Gastroesophageal sphincter (tissue), 4 donors: ENCODE data around the gene SNED1. TPM values are rescaled to one million over a fixed set of nuclear protein-coding genes. Genes with fewer than 3 reads are reported as not detected.

ENCODE experiments used
- ATAC-seq: fragments of 150-250 bp; one replicate; pipeline ENCODE4 v1.9.1; 2016; ENCODE audit warnings: mild to moderate bottlenecking, moderate library complexity
- H3K27ac ChIP-seq, 4 donors: fragments of 200-600 bp; sonication (generic) in 3 of 4; 1 replicate in 3 of 4; 2 replicates in 1 of 4; pipeline ENCODE4 v1.5.1; 2016 to 2019
- H3K27me3 ChIP-seq: fragments of 200-600 bp; sonication (generic); one replicate; pipeline ENCODE4 v1.5.1; 2019
- H3K36me3 ChIP-seq, 2 donors: fragments of 200-600 bp; sonication (generic); one replicate each; pipeline ENCODE4 v1.5.1; 2019; ENCODE audit warnings: control low read depth in 1 of 2
- H3K4me1 ChIP-seq, 3 donors: fragments of 200-600 bp; sonication (generic); 1 replicate in 2 of 3; 2 replicates in 1 of 3; pipeline ENCODE4 v1.5.1; 2016 to 2019; ENCODE audit warnings: control low read depth in 2 of 3
- H3K4me3 ChIP-seq, 2 donors: fragments of 200-600 bp; sonication (generic); one replicate each; pipeline ENCODE4 v1.5.1; 2019; ENCODE audit warnings: mild to moderate bottlenecking in 1 of 2, moderate library complexity in 1 of 2
- H3K9me3 ChIP-seq, 3 donors: fragments of 200-600 bp; sonication (generic); one replicate each; pipeline ENCODE4 v1.5.1; 2017 to 2019; ENCODE audit warnings: control low read depth in 2 of 3
- EP300 ChIP-seq: sonication (generic); formaldehyde crosslinking; IDR thresholded peaks from one replicate; pipeline ENCODE4 v1.6.1; 2017; ENCODE audit warnings: antibody characterized with exemption, mild to moderate bottlenecking
- POLR2A ChIP-seq, 2 donors: fragments of 450-650 bp; IDR thresholded peaks; one replicate each; pipeline ENCODE4 v1.6.1; 2017; ENCODE audit warnings: antibody characterized with exemption in 2 of 2, mild to moderate bottlenecking in 2 of 2, moderate library complexity in 1 of 2
- POLR2AphosphoS5 ChIP-seq: sonication (generic); formaldehyde crosslinking; IDR thresholded peaks from one replicate; pipeline ENCODE4 v1.6.1; 2017; ENCODE audit warnings: antibody characterized with exemption
- WGBS, 2 donors: methylation state at CpG; one replicate each; pipeline ENCODE4 v1.1.5; 2018; ENCODE audit warnings: low coverage in 1 of 2; 5-methylcytosine and 5-hydroxymethylcytosine counted together
- total RNA-seq, 4 donors: library from RNA; depleted of rRNA; stranded (reverse); fragments of >200 nt; gene quantifications; one replicate each; pipeline ENCODE4 v1.1.0, GENCODE V29; 2016
- TF ChIP-seq, protein P1 (sequence below), 4 experiments: fragments of 200-600 bp in 2 of 4; fragments of 450-650 bp in 2 of 4; sonication (generic) in 1 of 4; IDR thresholded peaks; one replicate each; pipeline ENCODE4 v1.5.1; 2017 to 2019; ENCODE audit warnings: antibody characterized with exemption in 4 of 4, mild to moderate bottlenecking in 2 of 4, moderate library complexity in 2 of 4

SNED1 gene
- total RNA-seq, 4 donors from 2014 or later, result 8.3 to 29.9 (median 14.6) TPM

- no peaks in the 10 kb centered on the region for H3K4me1 ChIP-seq
- H3K4me3 ChIP-seq, result no peak overlapping the region
- no peaks in the 10 kb centered on the region for H3K9me3 ChIP-seq
- WGBS, 2 donors, result 88% methylated on average over 3 of the region's 26 CpGs; no CpG with 5 or more reads in 1 of the 2 donors
- TF ChIP-seq POLR2A (IDR thresholded peaks at IDR 0.05), result no peak
- no peak for TF ChIP-seq POLR2AphosphoS5
- TF ChIP-seq EP300, result no peak
- TF ChIP-seq, protein P1, sequence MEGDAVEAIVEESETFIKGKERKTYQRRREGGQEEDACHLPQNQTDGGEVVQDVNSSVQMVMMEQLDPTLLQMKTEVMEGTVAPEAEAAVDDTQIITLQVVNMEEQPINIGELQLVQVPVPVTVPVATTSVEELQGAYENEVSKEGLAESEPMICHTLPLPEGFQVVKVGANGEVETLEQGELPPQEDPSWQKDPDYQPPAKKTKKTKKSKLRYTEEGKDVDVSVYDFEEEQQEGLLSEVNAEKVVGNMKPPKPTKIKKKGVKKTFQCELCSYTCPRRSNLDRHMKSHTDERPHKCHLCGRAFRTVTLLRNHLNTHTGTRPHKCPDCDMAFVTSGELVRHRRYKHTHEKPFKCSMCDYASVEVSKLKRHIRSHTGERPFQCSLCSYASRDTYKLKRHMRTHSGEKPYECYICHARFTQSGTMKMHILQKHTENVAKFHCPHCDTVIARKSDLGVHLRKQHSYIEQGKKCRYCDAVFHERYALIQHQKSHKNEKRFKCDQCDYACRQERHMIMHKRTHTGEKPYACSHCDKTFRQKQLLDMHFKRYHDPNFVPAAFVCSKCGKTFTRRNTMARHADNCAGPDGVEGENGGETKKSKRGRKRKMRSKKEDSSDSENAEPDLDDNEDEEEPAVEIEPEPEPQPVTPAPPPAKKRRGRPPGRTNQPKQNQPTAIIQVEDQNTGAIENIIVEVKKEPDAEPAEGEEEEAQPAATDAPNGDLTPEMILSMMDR (IDR thresholded peaks at IDR 0.05), result no peak
- ATAC-seq, result no peak
- H3K36me3 ChIP-seq, result peaks cover 0 to 92% of the 10 kb centered on the region in 2 donors
- H3K27me3 ChIP-seq, result peaks cover 41% of the 10 kb centered on the region
- no peak overlapping the region for H3K27ac ChIP-seq
Observed at GRCh38 chr2:241069821-241070281, 71.4 kb downstream of the SNED1 start.

- no peak overlapping the region for H3K27ac ChIP-seq
- H3K9me3 ChIP-seq, result no peaks in the 10 kb centered on the region
- WGBS, 2 donors, result 80 to 95% methylated on average over 2 to 7 of the region's 13 CpGs
- TF ChIP-seq POLR2AphosphoS5, result no peak
- TF ChIP-seq, protein P1 (IDR thresholded peaks at IDR 0.05), result no peak
- TF ChIP-seq POLR2A (IDR thresholded peaks at IDR 0.05), result no peak
- no peak for TF ChIP-seq EP300
- H3K4me3 ChIP-seq, result no peak overlapping the region
- no peaks in the 10 kb centered on the region for H3K4me1 ChIP-seq
- H3K27me3 ChIP-seq, result peaks cover 36% of the 10 kb centered on the region
- ATAC-seq, result no peak
- H3K36me3 ChIP-seq, result peaks cover 0 to 94% of the 10 kb centered on the region in 2 donors
Observed at GRCh38 chr2:241070361-241070760, 71.9 kb downstream of the SNED1 start.

- 67% methylated on average over 3 of the region's 31 CpGs; no CpG with 5 or more reads in 1 of the 2 donors for WGBS, 2 donors
- Histone ChIP-seq H3K9me3 (no peaks in the 10 kb centered on the region), H3K36me3 (peaks cover 0 to 93% of the 10 kb centered on the region in 2 donors), H3K4me1 (no peaks in the 10 kb centered on the region), H3K27ac (no peak overlapping the region), H3K4me3 (no peak overlapping the region), H3K27me3 (peaks cover 33% of the 10 kb centered on the region)
- TF ChIP-seq EP300, result no peak
- TF ChIP-seq, protein P1 (IDR thresholded peaks at IDR 0.05), result no peak
- no peak for TF ChIP-seq POLR2A (IDR thresholded peaks at IDR 0.05)
- no peak for TF ChIP-seq POLR2AphosphoS5
- no peak for ATAC-seq
Observed at GRCh38 chr2:241070811-241071676, 72.6 kb downstream of the SNED1 start.

GRCh38 chr2:241071677-241072111, 73.3 kb downstream of the SNED1 start:
- no peak overlapping the region for H3K4me3 ChIP-seq
- peaks cover 33% of the 10 kb centered on the region for H3K27me3 ChIP-seq
- no peaks in the 10 kb centered on the region for H3K4me1 ChIP-seq
- no peak for ATAC-seq
- peaks cover 0 to 87% of the 10 kb centered on the region in 2 donors for H3K36me3 ChIP-seq
- H3K27ac ChIP-seq, result no peak overlapping the region
- no CpG with 5 or more reads among the region's 25 CpGs for WGBS, 2 donors
- no peaks in the 10 kb centered on the region for H3K9me3 ChIP-seq
- TF ChIP-seq EP300 (no peak), POLR2AphosphoS5 (no peak), POLR2A (IDR thresholded peaks at IDR 0.05) (no peak)
- TF ChIP-seq, protein P1 (IDR thresholded peaks at IDR 0.05), result no peak

- Histone ChIP-seq H3K4me3 (no peak overlapping the region), H3K27me3 (peaks cover 33% of the 10 kb centered on the region), H3K36me3 (peaks cover 0 to 84% of the 10 kb centered on the region in 2 donors), H3K27ac (no peak overlapping the region), H3K4me1 (no peaks in the 10 kb centered on the region), H3K9me3 (no peaks in the 10 kb centered on the region)
- ATAC-seq, result no peak
- 20 to 93% methylated on average over 2 to 3 of the region's 9 CpGs for WGBS, 2 donors
- TF ChIP-seq, protein P1 (IDR thresholded peaks at IDR 0.05), result no peak
- TF ChIP-seq POLR2AphosphoS5 (no peak), EP300 (no peak), POLR2A (IDR thresholded peaks at IDR 0.05) (no peak)
Observed at GRCh38 chr2:241072151-241072550, 73.7 kb downstream of the SNED1 start.
